Fibroblast of mammary gland (primary cell): ENCODE measurements around the gene CHADL.

Experiments
- DNase-seq: peaks from one replicate; pipeline ENCODE4 v3.0.0-alpha.2; 2010; ENCODE audit warnings: low read depth
- H3K4me3 ChIP-seq: 2 replicates; pipeline ENCODE4 v1.5.1; 2011; ENCODE audit warnings: low read depth, mild to moderate bottlenecking, low read length, moderate library complexity; ENCODE audit not compliant: control insufficient read depth
- TF ChIP-seq, protein P1 (sequence below): conservative IDR thresholded peaks from 2 replicates; pipeline ENCODE4 v1.5.1; 2011; ENCODE audit warnings: low read depth, low read length, inconsistent platforms; ENCODE audit not compliant: control insufficient read depth, insufficient read depth

CHADL gene

DNA sequence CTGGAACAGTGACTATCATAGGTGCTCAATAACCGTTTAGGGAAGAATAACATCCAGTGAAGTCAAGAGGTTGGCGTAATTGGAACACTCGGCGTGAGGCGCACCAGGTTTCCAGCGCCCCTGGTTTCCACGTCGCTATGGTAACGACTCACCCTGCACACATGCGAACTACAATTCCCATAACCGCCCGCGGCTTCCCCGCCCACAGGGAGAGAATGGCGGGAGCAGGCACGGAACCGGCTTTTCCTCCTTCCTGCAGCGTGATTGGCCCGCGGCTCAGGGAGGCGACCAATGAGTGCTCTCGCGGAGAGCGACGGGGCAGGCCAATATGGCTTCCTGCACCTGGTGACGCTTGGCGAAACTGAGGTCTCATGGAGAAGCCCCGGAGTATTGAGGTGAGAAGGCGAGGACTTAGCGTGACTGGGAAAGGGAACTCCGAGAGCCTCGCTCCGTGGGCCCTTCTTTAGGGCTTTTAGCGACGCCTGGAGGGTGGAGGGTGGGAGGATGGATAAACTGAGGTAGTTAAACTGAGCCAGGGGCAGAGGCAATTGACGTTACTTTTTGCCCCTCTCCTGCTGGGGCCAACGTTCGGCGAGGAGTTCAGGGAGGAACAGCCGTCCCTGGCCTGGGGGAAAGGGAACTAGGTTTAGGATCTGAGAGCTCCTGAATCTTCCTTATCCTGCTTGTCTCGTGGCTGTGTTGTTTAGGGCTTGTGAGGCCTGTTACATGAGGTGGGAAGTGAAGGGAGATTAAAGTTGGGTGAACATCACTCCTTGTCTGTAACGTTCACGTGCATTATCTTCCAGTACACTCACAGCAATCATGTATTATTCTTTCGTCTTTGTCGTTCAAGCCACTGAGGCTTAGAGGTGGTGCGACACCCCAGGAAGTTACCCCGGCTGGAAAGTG, 35.5 kb downstream of the CHADL start, which contains the start of gene L3MBTL2:
L3MBTL2 (plus strand) TSS at position 321 of the 909 bp plus-strand sequence; CDS start at position 372, 51 bp downstream.
- peak; percentile 91 for DNase-seq
- TF ChIP-seq, protein P1, sequence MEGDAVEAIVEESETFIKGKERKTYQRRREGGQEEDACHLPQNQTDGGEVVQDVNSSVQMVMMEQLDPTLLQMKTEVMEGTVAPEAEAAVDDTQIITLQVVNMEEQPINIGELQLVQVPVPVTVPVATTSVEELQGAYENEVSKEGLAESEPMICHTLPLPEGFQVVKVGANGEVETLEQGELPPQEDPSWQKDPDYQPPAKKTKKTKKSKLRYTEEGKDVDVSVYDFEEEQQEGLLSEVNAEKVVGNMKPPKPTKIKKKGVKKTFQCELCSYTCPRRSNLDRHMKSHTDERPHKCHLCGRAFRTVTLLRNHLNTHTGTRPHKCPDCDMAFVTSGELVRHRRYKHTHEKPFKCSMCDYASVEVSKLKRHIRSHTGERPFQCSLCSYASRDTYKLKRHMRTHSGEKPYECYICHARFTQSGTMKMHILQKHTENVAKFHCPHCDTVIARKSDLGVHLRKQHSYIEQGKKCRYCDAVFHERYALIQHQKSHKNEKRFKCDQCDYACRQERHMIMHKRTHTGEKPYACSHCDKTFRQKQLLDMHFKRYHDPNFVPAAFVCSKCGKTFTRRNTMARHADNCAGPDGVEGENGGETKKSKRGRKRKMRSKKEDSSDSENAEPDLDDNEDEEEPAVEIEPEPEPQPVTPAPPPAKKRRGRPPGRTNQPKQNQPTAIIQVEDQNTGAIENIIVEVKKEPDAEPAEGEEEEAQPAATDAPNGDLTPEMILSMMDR, result no peak
- peak within 1 kb of the TSS; percentile 100 for H3K4me3 ChIP-seq

GRCh38 chr22:41204066-41204465, 36.7 kb downstream of the CHADL start:
- no peak for DNase-seq
- TF ChIP-seq, protein P1, result no peak
- H3K4me3 ChIP-seq, result no peak overlapping the region

DNA sequence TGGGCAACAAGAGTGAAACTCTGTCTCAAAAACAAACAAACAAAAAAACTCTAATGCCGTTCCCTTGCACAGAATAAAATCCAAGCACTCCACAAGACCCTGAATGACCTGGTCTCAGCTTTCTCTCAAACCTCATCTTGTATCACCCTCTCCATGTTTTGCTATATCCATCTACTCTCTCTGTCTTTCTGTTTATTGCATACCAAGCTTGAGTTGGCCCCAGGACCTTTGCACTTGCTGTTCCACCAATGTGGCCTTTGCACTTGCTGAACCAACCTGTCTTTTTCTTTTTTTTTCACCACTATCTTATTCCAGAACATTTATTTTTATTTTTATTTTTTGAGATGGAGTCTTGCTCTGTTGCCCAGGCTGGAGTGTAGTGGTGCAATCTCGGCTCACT, 37.6 kb downstream of the CHADL start:
- no peak overlapping the region for H3K4me3 ChIP-seq
- TF ChIP-seq, protein P1, result no peak

GRCh38 chr22:41201141-41201540, 39.6 kb downstream of the CHADL start:
- no peak for DNase-seq
- TF ChIP-seq, protein P1, result no peak
- H3K4me3 ChIP-seq, result no peak overlapping the region

More for the DNA sequence above, 37.6 kb downstream of the CHADL start:
- no peak for DNase-seq

DNA sequence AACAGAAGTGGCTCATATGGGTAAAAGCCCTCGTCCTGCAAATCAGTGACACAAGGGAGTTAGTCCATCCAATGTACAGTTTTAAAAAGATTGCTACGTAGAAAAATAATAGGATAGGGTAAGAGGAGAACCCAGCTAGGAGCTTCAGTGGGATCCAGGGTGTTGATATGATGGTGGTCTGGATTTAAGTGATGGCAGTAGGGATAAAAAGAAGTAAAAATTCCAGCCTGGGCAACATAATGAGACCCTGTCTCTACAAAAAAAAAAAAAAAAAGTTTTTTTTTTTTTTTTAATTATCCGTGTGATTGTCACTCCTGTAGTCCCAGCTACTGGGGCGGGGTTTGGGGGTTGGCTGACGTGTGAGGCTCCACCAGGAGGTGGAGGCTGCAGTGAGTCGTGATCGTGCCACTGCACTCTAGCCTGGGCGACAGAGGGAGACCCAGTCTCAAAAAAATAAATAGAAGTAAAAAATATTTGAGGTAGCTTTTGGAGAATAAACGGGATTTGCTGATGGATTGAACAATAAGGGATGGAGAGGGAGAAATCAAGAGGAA, 42.6 kb downstream of the CHADL start:
- DNase-seq, result no peak
- TF ChIP-seq, protein P1, result no peak
- peak overlapping the region; percentile 72 for H3K4me3 ChIP-seq

GRCh38 chr22:41197038-41197972, 43.4 kb downstream of the CHADL start:
- peak overlapping the region; percentile 72 for H3K4me3 ChIP-seq
- TF ChIP-seq, protein P1, result no peak
- DNase-seq, result peak; percentile 27
